ENCODE results near the gene PTPRM.

- TF ChIP-seq POLR2AphosphoS5 (IDR thresholded peaks at IDR 0.05; ENCODE audit: low read depth, low read length) (no peak), POLR2A (IDR thresholded peaks at IDR 0.05; ENCODE audit: low read depth, low read length) (no peak)
These were observed 630.4 kb downstream of the PTPRM start for GRCh38 chr18:8197499-8197898.

All from GM12892 (cell line).